Subcutaneous abdominal adipose tissue (tissue), 5 donors: ENCODE data around the gene CDKAL1.

Source experiments
- H3K27ac ChIP-seq: one replicate; pipeline ENCODE4 v1.7.0; 2013; ENCODE audit warnings: low read depth, mild to moderate bottlenecking, inconsistent platforms, low read length, moderate library complexity
- H3K27me3 ChIP-seq, 5 donors: one replicate each; pipeline ENCODE4 v1.7.0; 2013; ENCODE audit warnings: low read length in 5 of 5, inconsistent platforms in 1 of 5; ENCODE audit not compliant: control insufficient read depth in 5 of 5, insufficient read depth in 4 of 5
- H3K36me3 ChIP-seq, 5 donors: one replicate each; pipeline ENCODE4 v1.7.0; 2013; ENCODE audit warnings: low read length in 5 of 5; ENCODE audit not compliant: control insufficient read depth in 5 of 5, insufficient read depth in 5 of 5
- H3K4me1 ChIP-seq, 5 donors: one replicate each; pipeline ENCODE4 v1.7.0; 2013; ENCODE audit warnings: low read length in 5 of 5, mild to moderate bottlenecking in 3 of 5, moderate library complexity in 1 of 5; ENCODE audit not compliant: control insufficient read depth in 5 of 5, insufficient read depth in 5 of 5
- H3K4me3 ChIP-seq, 5 donors: one replicate each; pipeline ENCODE4 v1.7.0; 2013; ENCODE audit warnings: low read length in 5 of 5, low read depth in 1 of 5
- H3K9ac ChIP-seq, 5 donors: one replicate each; pipeline ENCODE4 v1.7.0; 2013; ENCODE audit warnings: low read length in 5 of 5, mild to moderate bottlenecking in 4 of 5, moderate library complexity in 3 of 5
- H3K9me3 ChIP-seq, 5 donors: one replicate each; pipeline ENCODE4 v1.7.0; 2013; ENCODE audit warnings: low read length in 5 of 5; ENCODE audit not compliant: control insufficient read depth in 5 of 5
- donor health status: healthy.
- donor health status: healthy.
- donor health status: healthy.
- donor health status: healthy.
- donor health status: healthy.

The CDKAL1 gene

DNA sequence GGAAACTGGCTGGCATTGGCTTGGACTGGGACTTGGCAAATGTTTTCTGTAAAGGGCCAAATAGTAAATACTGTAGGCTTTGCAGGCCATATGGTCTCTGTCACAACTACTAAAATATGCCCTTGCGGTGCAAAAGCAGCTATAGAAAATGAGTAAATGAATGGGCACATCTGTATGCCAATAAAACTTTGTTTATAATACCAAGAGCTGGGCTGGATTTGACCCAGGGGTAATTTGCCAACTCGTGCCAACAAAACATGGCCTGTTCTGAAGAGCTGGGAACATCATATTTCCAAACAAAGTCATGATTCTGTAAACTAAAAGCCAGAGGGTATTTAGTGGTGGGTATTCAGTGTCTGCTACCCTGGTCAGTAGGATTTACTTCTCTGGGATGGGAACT lies 739.2 kb downstream of the CDKAL1 start:
- H3K4me1 ChIP-seq = peaks cover 4 to 27% (median 21%) of the 10 kb centered on the region in 5 donors
- H3K27ac ChIP-seq = no peak overlapping the region
- no peaks in the 10 kb centered on the region for H3K27me3 ChIP-seq
- H3K4me3 ChIP-seq = no peak overlapping the region
- H3K9ac ChIP-seq = no peak overlapping the region
- H3K9me3 ChIP-seq = peaks cover 0 to 6% (median 3%) of the 10 kb centered on the region in 5 donors
- H3K36me3 ChIP-seq = no peaks in the 10 kb centered on the region

DNA sequence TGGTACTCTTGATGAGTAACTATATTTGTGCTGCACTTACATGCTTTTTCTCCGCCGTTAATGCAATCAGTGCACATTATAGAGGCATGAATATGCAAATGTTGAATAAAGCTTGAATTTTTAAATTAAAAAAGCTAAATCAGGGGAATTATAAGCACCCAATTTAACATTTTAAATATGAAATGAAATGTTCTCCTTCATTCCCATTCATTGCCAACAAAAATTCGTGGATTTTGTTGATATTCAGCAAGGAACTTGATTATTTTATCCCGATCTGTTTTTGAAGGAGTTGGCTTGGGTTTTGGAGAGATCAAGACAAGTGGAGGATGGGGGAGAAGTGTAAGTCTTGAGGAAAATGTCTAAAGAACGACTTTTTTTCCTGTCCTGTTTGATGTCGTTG lies 740.6 kb downstream of the CDKAL1 start:
- Histone ChIP-seq H3K4me3 (no peak overlapping the region), H3K9ac (no peak overlapping the region), H3K4me1 (peaks cover 4 to 31% (median 24%) of the 10 kb centered on the region in 5 donors), H3K27ac (no peak overlapping the region), H3K9me3 (peaks cover 0 to 6% (median 3%) of the 10 kb centered on the region in 5 donors), H3K36me3 (no peaks in the 10 kb centered on the region), H3K27me3 (no peaks in the 10 kb centered on the region)

DNA sequence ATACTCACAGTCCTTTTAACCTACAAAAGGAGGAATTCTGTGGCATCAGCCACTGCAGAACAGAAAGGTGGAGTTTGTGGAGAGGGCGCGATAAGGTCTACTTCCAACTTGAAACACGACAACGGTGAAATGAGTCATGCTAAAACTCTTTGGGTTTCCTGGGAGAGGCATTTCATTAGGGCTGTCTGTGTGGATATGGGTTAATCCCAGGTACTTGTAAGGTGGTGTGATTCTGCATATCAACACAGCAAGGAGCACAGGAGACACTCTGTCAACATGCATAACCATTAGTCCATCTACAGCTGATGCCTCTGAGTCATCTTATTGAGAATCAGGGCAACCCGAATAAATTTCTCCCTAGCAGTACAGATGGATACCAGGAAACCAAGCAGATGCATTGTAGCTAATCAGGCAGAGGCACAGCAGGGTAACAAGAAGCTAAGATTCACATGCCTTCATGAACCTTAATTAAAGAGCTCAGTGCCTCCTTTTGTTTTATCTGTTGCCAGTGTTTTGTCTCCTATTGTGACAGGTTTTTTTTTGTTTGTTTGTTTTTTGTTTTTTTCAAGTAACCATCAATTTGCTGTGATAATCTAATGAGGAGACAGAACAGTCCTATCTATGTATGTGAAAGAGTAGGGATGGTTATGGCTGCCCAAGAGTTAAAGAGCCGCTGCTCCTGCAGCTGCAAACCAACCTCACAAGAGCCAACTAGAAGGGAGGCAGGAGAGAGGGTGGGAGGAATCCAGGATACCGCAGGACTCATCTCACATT lies 743.5 kb downstream of the CDKAL1 start:
- Histone ChIP-seq H3K9ac (no peak overlapping the region), H3K36me3 (no peaks in the 10 kb centered on the region), H3K4me3 (no peak overlapping the region), H3K27ac (peak overlapping the region; percentile 33), H3K9me3 (peaks cover 0 to 6% (median 3%) of the 10 kb centered on the region in 5 donors), H3K27me3 (no peaks in the 10 kb centered on the region), H3K4me1 (peaks cover 2 to 19% (median 13%) of the 10 kb centered on the region in 5 donors)

DNA sequence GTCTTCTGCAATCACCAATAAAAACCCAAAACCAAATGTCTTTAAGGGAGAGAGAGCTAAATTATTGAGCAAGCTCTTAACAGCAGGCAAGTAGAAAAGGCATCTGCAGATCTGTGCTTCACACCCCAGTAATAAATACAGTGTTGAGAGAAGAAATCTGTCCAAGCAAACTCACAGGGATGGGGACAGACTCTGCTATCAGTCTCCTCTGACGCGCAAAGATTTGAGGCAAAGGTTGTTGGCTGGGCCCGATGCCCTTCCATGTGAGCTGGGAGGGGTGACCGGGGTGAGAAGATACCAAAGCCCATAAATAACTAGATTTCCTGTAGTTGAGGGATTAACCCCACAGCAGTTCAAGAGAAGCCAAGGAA lies 744.1 kb downstream of the CDKAL1 start:
- Histone ChIP-seq H3K4me3 (no peak overlapping the region), H3K27ac (peak overlapping the region; percentile 33), H3K9me3 (peaks cover 0 to 4% (median under 1%) of the 10 kb centered on the region in 5 donors), H3K36me3 (no peaks in the 10 kb centered on the region), H3K4me1 (peaks cover 2 to 19% (median 13%) of the 10 kb centered on the region in 5 donors), H3K27me3 (no peaks in the 10 kb centered on the region), H3K9ac (no peak overlapping the region)

DNA sequence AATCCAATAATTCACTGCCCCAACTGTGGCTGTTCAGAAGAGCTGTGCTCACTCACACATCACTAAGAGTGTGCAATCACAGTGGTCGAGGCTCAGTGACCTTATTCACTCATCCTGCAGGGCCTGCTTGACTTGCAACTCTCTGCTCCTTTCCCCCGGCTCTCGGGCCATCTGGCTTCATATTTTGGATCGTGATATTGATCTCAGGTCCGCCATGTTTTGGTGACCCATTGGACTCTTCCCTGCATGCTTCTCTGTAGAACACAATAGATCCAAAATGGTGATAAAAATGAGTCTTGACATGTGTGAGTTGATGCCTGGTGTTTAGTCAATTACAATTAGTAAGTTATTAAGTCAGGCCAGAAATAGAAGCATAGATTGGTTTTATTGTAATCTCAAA lies 745.4 kb downstream of the CDKAL1 start:
- Histone ChIP-seq H3K36me3 (no peaks in the 10 kb centered on the region), H3K9ac (no peak overlapping the region), H3K4me3 (no peak overlapping the region), H3K9me3 (no peaks in the 10 kb centered on the region), H3K27ac (no peak overlapping the region), H3K4me1 (peaks cover 2 to 19% (median 13%) of the 10 kb centered on the region in 5 donors), H3K27me3 (no peaks in the 10 kb centered on the region)

DNA sequence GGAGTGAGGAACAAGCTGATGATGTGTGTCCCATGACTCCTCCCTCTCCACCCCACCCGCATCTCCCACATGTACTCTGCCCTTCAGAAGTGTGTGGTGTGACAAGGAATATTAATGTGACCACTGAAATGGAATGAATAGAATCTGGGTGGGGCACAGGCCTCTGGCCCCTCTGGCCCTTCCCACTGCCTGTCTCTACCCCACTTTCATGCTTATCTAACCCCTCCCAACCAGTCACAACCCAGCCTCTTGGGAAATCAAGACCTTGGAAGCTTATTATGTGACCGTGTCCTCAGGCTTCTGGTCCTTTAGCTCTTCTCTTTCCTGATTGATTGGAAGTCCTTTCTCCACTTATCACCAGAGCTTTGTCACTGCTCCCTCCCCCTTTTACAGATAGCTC lies 747.1 kb downstream of the CDKAL1 start:
- Histone ChIP-seq H3K27me3 (no peaks in the 10 kb centered on the region), H3K4me3 (no peak overlapping the region), H3K9ac (no peak overlapping the region), H3K9me3 (no peaks in the 10 kb centered on the region), H3K27ac (no peak overlapping the region), H3K4me1 (peaks cover 4 to 30% (median 19%) of the 10 kb centered on the region in 5 donors), H3K36me3 (no peaks in the 10 kb centered on the region)
